Lung (tissue), 12 donors: ENCODE results near the gene CLCN1. TPM values are rescaled to one million over a fixed set of nuclear protein-coding genes. Genes with fewer than 3 reads are reported as not detected.

ENCODE experiments used
- ATAC-seq: fragments of 200-7000 bp; cut with Tn5 transposase; one replicate; pipeline ENCODE4 v1.9.1; 2020; ENCODE audit warnings: moderate number of reproducible peaks; ENCODE audit not compliant: insufficient read depth, low FRiP score
- DNase-seq, 3 donors: peaks; one replicate each; pipeline ENCODE4 v3.0.0-alpha.2; 2013 to 2017
- H3K27ac ChIP-seq, 2 donors: one replicate each; pipeline ENCODE4 v1.5.1; 2013; ENCODE audit warnings: mild to moderate bottlenecking in 2 of 2, moderate library complexity in 2 of 2, control low read depth in 1 of 2, inconsistent platforms in 1 of 2, low read depth in 1 of 2, low read length in 1 of 2
- H3K27me3 ChIP-seq, 3 donors: one replicate each; pipeline ENCODE4 v1.5.1; 2013; ENCODE audit warnings: low read length in 2 of 3; ENCODE audit not compliant: control insufficient read depth in 3 of 3, insufficient read depth in 3 of 3
- H3K36me3 ChIP-seq, 4 donors: one replicate each; pipeline ENCODE4 v1.5.1; 2013; ENCODE audit warnings: low read length in 4 of 4, mild to moderate bottlenecking in 1 of 4, moderate library complexity in 1 of 4; ENCODE audit not compliant: control insufficient read depth in 4 of 4, insufficient read depth in 4 of 4
- H3K4me1 ChIP-seq, 5 donors: one replicate each; pipeline ENCODE4 v1.5.1; 2013; ENCODE audit warnings: low read length in 5 of 5, mild to moderate bottlenecking in 2 of 5, moderate library complexity in 1 of 5; ENCODE audit not compliant: control insufficient read depth in 5 of 5, insufficient read depth in 5 of 5
- H3K4me3 ChIP-seq: one replicate; pipeline ENCODE4 v1.5.1; 2013; ENCODE audit warnings: mild to moderate bottlenecking, control low read depth, moderate library complexity
- H3K9ac ChIP-seq, 2 donors: one replicate each; pipeline ENCODE4 v1.5.1; 2013; ENCODE audit warnings: low read length in 2 of 2, control low read depth in 1 of 2; ENCODE audit not compliant: insufficient read depth in 1 of 2
- H3K9me3 ChIP-seq, 4 donors: one replicate each; pipeline ENCODE4 v1.5.1; 2013; ENCODE audit warnings: low read length in 3 of 4, mild to moderate bottlenecking in 1 of 4, moderate library complexity in 1 of 4; ENCODE audit not compliant: control insufficient read depth in 4 of 4, insufficient read depth in 3 of 4
- CTCF ChIP-seq: IDR thresholded peaks from 2 replicates; pipeline ENCODE4 v1.5.1; 2012; ENCODE audit warnings: mild to moderate bottlenecking; ENCODE audit errors: control extremely low read depth, extremely low read depth
- WGBS, 2 donors: extraction: QIAGEN DNeasy Blood & Tissue Kit; methylation state at CpG; one replicate each; pipeline ENCODE4 v1.1.7; 2013; 5-methylcytosine and 5-hydroxymethylcytosine counted together
- polyA plus RNA-seq, 2 donors: library from polyadenylated mRNA; stranded (reverse); fragments of 200-250 nt; gene quantifications; one replicate each; pipeline ENCODE4 v1.2.1, GENCODE V29; 2013
- total RNA-seq, 2 donors: library from RNA; depleted of rRNA in 1 of 2; stranded (reverse); fragments of >200 nt in 1 of 2; gene quantifications; one replicate each; pipeline ENCODE4 v1.2.1, GENCODE V29; 2014 to 2021
- donor health status: control.
- donor health status: control.
- donor health status: Bipolar disorder and iron deficiency.
- donor health status: healthy.
- donor health status: DM: yes; HTN: yes; CAD: no.

CLCN1 gene
- total and polyA plus RNA-seq, 4 donors = 0.06 to 0.18 TPM; not detected in 2

- peaks cover 0 to 2% (median 0%) of the 10 kb centered on the region in 4 donors for H3K36me3 ChIP-seq
- H3K27me3 ChIP-seq = no peaks in the 10 kb centered on the region
- peaks cover 0 to 17% (median 8%) of the 10 kb centered on the region in 5 donors for H3K4me1 ChIP-seq
- H3K9ac ChIP-seq = no peak overlapping the region
- 38 to 62% methylated on average over 7 of the region's 7 CpGs for WGBS, 2 donors
- ATAC-seq (no peak), DNase-seq (no peak)
- H3K27ac ChIP-seq = peak overlapping the region in 1 of 2 donors; percentile 68
- no peaks in the 10 kb centered on the region for H3K9me3 ChIP-seq
- no peak for TF ChIP-seq CTCF
- H3K4me3 ChIP-seq = no peak overlapping the region
Measured at GRCh38 chr7:143375298-143376034, 59.6 kb downstream of the CLCN1 start.

GRCh38 chr7:143376396-143376795, 60.5 kb downstream of the CLCN1 start:
- Histone ChIP-seq H3K27ac (peak overlapping the region in 1 of 2 donors; percentile 46), H3K9ac (no peak overlapping the region), H3K4me3 (no peak overlapping the region), H3K27me3 (no peaks in the 10 kb centered on the region), H3K4me1 (peaks cover 0 to 17% (median 8%) of the 10 kb centered on the region in 5 donors), H3K9me3 (no peaks in the 10 kb centered on the region), H3K36me3 (peaks cover 0 to 2% (median 0%) of the 10 kb centered on the region in 4 donors)
- no peak for ATAC-seq
- 69% methylated on average over 5 of the region's 5 CpGs for WGBS, 2 donors
- no peak for TF ChIP-seq CTCF
- no peak for DNase-seq

GRCh38 chr7:143379611-143380259, 63.8 kb downstream of the CLCN1 start:
- H3K9ac ChIP-seq = peak overlapping the region in 1 of 2 donors; percentile 85
- H3K27me3 ChIP-seq = no peaks in the 10 kb centered on the region
- TF ChIP-seq CTCF = no peak
- WGBS, 2 donors = 24 to 34% methylated on average over 15 of the region's 15 CpGs
- H3K27ac ChIP-seq = peak overlapping the region; percentile 88 to 99
- peak overlapping the region; percentile 34 for H3K4me3 ChIP-seq
- DNase-seq (peak in 1 of 3 donors; percentile 14), ATAC-seq (no peak)
- peaks cover 12 to 40% (median 21%) of the 10 kb centered on the region in 5 donors for H3K4me1 ChIP-seq
- H3K9me3 ChIP-seq = no peaks in the 10 kb centered on the region
- peaks cover 0 to 17% (median 9%) of the 10 kb centered on the region in 4 donors for H3K36me3 ChIP-seq
